OCI-LY7 (cell line): ENCODE data around the gene NISCH. TPM values are rescaled to one million over a fixed set of nuclear protein-coding genes. Genes with fewer than 3 reads are reported as not detected.

ENCODE experiments used
- BruUV-seq: library from RNA; stranded (reverse); fragments of 400-500 nt; replicated peaks from 2 replicates; lab custom pipeline; 2021; lab: Mats Ljungman, UMichigan
- CTCF ChIA-PET: fragments of 300-600 bp; sonication (Branson Sonifier 250); formaldehyde crosslinking; loops from one replicate; lab custom pipeline; 2022; ENCODE audit warnings: antibody characterized with exemption; ENCODE audit not compliant: unreplicated experiment; lab: Charles Lee
- POLR2A ChIA-PET: fragments of 300-600 bp; sonication (Branson Sonifier 250); formaldehyde crosslinking; loops from one replicate; lab custom pipeline; 2022; ENCODE audit warnings: antibody characterized with exemption; lab: Charles Lee
- DNase-seq: peaks from one replicate; pipeline ENCODE4 v3.0.0-alpha.2; 2015; ENCODE audit warnings: low spot score
- H2AFZ ChIP-seq: fragments of 200-600 bp; sonication (generic), shearing (Covaris generic); 2 replicates; pipeline ENCODE4 v1.6.1; 2014; ENCODE audit warnings: mild to moderate bottlenecking, antibody characterized with exemption, low read length, moderate library complexity
- H3K27ac ChIP-seq: fragments of 200-600 bp; sonication (generic); 2 replicates; pipeline ENCODE4 v1.5.1; 2014; ENCODE audit warnings: mixed run types, low read depth, mild to moderate bottlenecking, moderate library complexity, low read length, inconsistent platforms; ENCODE audit not compliant: poor library complexity, severe bottlenecking
- H3K36me3 ChIP-seq: fragments of 200-600 bp; sonication (generic); 2 replicates; pipeline ENCODE4 v1.6.1; 2014; ENCODE audit warnings: mild to moderate bottlenecking, antibody characterized with exemption, low read length, moderate library complexity, mixed read lengths; ENCODE audit not compliant: insufficient read depth
- H3K4me1 ChIP-seq: fragments of 200-600 bp; sonication (generic); 2 replicates; pipeline ENCODE4 v1.5.1; 2014; ENCODE audit warnings: mild to moderate bottlenecking, low read length; ENCODE audit not compliant: insufficient read depth, poor library complexity, severe bottlenecking
- H3K4me2 ChIP-seq: fragments of 200-600 bp; sonication (generic); 2 replicates; pipeline ENCODE4 v1.6.1; 2014; ENCODE audit warnings: mild to moderate bottlenecking, low read length
- H3K4me3 ChIP-seq: fragments of 200-600 bp; sonication (generic); 2 replicates; pipeline ENCODE4 v1.5.1; 2014; ENCODE audit warnings: mild to moderate bottlenecking, low read depth, low read length; ENCODE audit not compliant: poor library complexity, severe bottlenecking
- H3K79me2 ChIP-seq: fragments of 200-600 bp; sonication (generic); 2 replicates; pipeline ENCODE4 v1.6.1; 2016; ENCODE audit warnings: low read depth, mild to moderate bottlenecking, low read length, moderate library complexity, mixed read lengths; ENCODE audit not compliant: insufficient read depth
- H3K9me2 ChIP-seq: fragments of 200-600 bp; sonication (generic); 2 replicates; pipeline ENCODE4 v1.6.1; 2016; ENCODE audit warnings: mild to moderate bottlenecking, low read length, mixed read lengths; ENCODE audit not compliant: insufficient read depth
- H3K9me3 ChIP-seq: fragments of 200-600 bp; sonication (generic); 2 replicates; pipeline ENCODE4 v1.6.1; 2014; ENCODE audit warnings: mild to moderate bottlenecking, mixed run types, low read length, mixed read lengths
- H4K20me1 ChIP-seq: fragments of 200-600 bp; sonication (generic); 2 replicates; pipeline ENCODE4 v1.6.1; 2014; ENCODE audit warnings: mild to moderate bottlenecking, antibody characterized with exemption, low read length, moderate library complexity, mixed read lengths; ENCODE audit not compliant: insufficient read depth
- EZH2phosphoT487 ChIP-seq: fragments of 200-600 bp; sonication (generic); IDR thresholded peaks from 2 replicates; pipeline ENCODE4 v1.6.1; 2018; ENCODE audit warnings: low read depth, borderline replicate concordance, mild to moderate bottlenecking, mixed run types, antibody characterized with exemption, low read length, moderate library complexity, mixed read lengths
- intact Hi-C: fragments of 100-400 bp; cut with micrococcal nuclease; formaldehyde crosslinking; loops from one replicate; pipeline ENCODE4 v1.10.0; 2022; ENCODE audit not compliant: unreplicated experiment
- total RNA-seq, 2 experiments: library from RNA; depleted of rRNA in 1 of 2; stranded (reverse); fragments of >200 nt in 1 of 2; shearing (Covaris generic) in 1 of 2; gene quantifications; 2 replicates each; pipeline ENCODE4 v1.2.3, GENCODE V29; 2014 to 2022
- TF ChIP-seq, protein P1 (sequence below): fragments of 200-600 bp; sonication (generic); conservative IDR thresholded peaks from 2 replicates; pipeline ENCODE4 v1.5.1; 2014; ENCODE audit warnings: mild to moderate bottlenecking, antibody characterized with exemption, low read length, moderate library complexity, mixed read lengths

Gene NISCH
- total RNA-seq, 2 experiments from 2014 or later = 60.5 to 73.3 TPM

DNA sequence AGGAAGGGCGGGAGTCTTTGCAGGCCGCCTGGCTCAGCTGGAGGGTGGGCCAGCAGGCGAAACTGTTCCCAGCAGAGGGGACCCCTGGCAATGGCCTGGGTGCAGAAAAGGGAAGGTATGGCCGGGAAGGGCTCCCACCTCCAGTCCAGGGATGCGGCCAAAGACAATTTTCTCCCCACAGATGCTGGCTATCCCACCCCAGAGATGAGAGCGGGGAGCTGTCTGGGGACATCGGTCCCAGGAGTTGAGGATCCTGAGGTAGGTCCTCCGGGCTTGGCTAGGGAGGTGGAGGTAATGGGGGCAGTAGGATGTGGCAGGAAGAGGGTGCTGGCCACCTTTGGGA is 12.2 kb upstream of the NISCH start:
- Histone ChIP-seq H4K20me1 (no peaks in the 10 kb centered on the region), H3K4me3 (no peak overlapping the region), H2AFZ (no peak overlapping the region), H3K36me3 (no peaks in the 10 kb centered on the region), H3K27ac (no peak overlapping the region), H3K9me2 (no peaks in the 10 kb centered on the region), H3K9me3 (no peaks in the 10 kb centered on the region), H3K79me2 (no peaks in the 10 kb centered on the region), H3K4me2 (no peak overlapping the region), H3K4me1 (no peaks in the 10 kb centered on the region)
- ChIA-PET POLR2A (no interaction called here), CTCF (interaction anchor here (0.8 kb wide), 1 partner anchor 11 kb away, joined by 3 read pairs; no protein-coding TSS in a partner anchor)
- intact Hi-C loops = loop anchor here (10.0 kb wide), 1 partner anchor 68 kb away; no protein-coding TSS in a partner anchor
- DNase-seq = no peak
- no TSS peak for BruUV-seq
- no peak for TF ChIP-seq EZH2phosphoT487
- TF ChIP-seq, protein P1, sequence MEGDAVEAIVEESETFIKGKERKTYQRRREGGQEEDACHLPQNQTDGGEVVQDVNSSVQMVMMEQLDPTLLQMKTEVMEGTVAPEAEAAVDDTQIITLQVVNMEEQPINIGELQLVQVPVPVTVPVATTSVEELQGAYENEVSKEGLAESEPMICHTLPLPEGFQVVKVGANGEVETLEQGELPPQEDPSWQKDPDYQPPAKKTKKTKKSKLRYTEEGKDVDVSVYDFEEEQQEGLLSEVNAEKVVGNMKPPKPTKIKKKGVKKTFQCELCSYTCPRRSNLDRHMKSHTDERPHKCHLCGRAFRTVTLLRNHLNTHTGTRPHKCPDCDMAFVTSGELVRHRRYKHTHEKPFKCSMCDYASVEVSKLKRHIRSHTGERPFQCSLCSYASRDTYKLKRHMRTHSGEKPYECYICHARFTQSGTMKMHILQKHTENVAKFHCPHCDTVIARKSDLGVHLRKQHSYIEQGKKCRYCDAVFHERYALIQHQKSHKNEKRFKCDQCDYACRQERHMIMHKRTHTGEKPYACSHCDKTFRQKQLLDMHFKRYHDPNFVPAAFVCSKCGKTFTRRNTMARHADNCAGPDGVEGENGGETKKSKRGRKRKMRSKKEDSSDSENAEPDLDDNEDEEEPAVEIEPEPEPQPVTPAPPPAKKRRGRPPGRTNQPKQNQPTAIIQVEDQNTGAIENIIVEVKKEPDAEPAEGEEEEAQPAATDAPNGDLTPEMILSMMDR = no peak

DNA sequence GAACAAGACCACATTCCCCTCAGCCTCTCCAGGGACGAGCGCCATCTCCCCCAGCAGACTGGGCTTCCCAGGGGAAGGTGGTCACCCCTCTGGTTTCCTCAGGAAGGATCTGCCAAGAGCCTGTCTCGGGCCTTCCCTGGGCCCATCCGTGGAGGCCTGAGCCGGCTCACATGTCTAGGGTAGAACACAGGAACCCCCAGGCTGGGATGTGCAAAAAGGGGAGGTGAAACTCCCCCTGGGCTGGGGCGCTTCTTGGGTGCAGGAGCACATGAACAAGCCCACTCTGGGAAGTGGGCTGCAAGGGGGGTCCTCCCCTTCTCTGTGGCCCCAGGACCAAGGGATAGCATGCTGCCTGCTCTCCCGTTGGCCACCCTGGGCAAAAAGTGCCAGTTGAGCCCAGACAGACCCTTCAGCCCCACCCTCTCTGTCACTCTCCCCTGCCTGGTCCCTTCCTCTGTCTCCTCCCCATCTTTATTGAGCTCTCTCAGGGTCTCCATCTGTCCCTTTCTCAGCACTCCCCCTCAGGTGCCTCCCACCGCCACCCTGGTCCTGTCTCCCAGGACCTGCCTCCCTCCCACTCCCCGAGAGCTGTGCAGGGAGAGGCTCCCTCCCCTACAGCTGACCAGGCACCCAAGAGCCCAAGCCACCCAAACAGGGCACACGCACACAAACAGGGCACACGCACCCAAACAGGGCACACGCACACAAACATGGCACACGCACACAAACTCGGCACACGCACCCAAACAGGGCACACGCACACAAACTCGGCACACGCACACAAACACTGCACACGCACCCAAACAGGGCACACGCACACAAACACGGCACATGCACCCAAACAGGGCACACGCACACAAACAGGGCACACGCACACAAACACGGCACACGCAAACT is 11.4 kb upstream of the NISCH start:
- TF ChIP-seq, protein P1 = no peak
- TF ChIP-seq EZH2phosphoT487 = no peak
- BruUV-seq = no TSS peak
- ChIA-PET CTCF (interaction anchor here (0.8 kb wide), 1 partner anchor 12 kb away, joined by 3 read pairs; no protein-coding TSS in a partner anchor), POLR2A (no interaction called here)
- Histone ChIP-seq H3K4me3 (no peak overlapping the region), H3K36me3 (no peaks in the 10 kb centered on the region), H3K79me2 (no peaks in the 10 kb centered on the region), H4K20me1 (no peaks in the 10 kb centered on the region), H3K4me2 (no peak overlapping the region), H3K9me2 (no peaks in the 10 kb centered on the region), H3K27ac (no peak overlapping the region), H3K9me3 (no peaks in the 10 kb centered on the region), H3K4me1 (no peaks in the 10 kb centered on the region), H2AFZ (no peak overlapping the region)
- no peak for DNase-seq
- intact Hi-C loops = loop anchor here (10.0 kb wide), 1 partner anchor 69 kb away; no protein-coding TSS in a partner anchor
